ENCODE data around the gene TM9SF1. TPM values are rescaled to one million over a fixed set of nuclear protein-coding genes. Genes with fewer than 3 reads are reported as not detected.

TM9SF1 gene
- total and polyA plus RNA-seq, 3 donors from 2014 or later = 45.0 to 53.2 (median 50.0) TPM

DNA sequence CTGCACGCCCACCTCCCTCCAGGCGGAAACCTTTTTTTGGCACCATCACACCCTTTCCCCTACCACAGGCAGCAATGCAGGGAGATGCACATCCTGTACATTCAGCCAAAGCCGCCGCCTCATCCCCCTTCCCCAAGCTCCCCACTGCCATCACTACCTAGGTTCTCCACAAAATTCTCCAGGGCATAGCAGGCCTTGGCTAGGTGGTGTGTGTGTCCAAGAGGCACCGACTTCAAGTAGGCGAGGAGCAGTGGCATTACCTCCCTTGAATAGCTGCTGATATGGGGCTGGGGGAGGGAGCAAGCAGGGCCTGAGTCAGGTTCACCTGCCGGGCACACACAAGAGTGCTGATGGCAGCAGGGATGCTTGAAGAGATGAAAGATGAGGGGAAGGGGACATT is 10.2 kb downstream of the TM9SF1 start:
- no peak overlapping the region for H3K4me3 ChIP-seq
- no peak for DNase-seq
- H3K27ac ChIP-seq = no peak overlapping the region
- H3K4me1 ChIP-seq = peaks cover 9% of the 10 kb centered on the region
- 86 to 96% methylated on average over 7 of the region's 7 CpGs for WGBS, 2 donors
- TF ChIP-seq, protein P1, sequence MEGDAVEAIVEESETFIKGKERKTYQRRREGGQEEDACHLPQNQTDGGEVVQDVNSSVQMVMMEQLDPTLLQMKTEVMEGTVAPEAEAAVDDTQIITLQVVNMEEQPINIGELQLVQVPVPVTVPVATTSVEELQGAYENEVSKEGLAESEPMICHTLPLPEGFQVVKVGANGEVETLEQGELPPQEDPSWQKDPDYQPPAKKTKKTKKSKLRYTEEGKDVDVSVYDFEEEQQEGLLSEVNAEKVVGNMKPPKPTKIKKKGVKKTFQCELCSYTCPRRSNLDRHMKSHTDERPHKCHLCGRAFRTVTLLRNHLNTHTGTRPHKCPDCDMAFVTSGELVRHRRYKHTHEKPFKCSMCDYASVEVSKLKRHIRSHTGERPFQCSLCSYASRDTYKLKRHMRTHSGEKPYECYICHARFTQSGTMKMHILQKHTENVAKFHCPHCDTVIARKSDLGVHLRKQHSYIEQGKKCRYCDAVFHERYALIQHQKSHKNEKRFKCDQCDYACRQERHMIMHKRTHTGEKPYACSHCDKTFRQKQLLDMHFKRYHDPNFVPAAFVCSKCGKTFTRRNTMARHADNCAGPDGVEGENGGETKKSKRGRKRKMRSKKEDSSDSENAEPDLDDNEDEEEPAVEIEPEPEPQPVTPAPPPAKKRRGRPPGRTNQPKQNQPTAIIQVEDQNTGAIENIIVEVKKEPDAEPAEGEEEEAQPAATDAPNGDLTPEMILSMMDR (IDR thresholded peaks at IDR 0.05) = no peak
- TF ChIP-seq POLR2A (IDR thresholded peaks at IDR 0.05) = no peak
- no peaks in the 10 kb centered on the region for H3K36me3 ChIP-seq (ENCODE audit: low read depth, missing control alignments)
- intact Hi-C loops (cut with DNase I; ENCODE audit: low total_unique reads) = no loop called here
- no peaks in the 10 kb centered on the region for H3K27me3 ChIP-seq
- no peaks in the 10 kb centered on the region for H3K9me3 ChIP-seq

DNA sequence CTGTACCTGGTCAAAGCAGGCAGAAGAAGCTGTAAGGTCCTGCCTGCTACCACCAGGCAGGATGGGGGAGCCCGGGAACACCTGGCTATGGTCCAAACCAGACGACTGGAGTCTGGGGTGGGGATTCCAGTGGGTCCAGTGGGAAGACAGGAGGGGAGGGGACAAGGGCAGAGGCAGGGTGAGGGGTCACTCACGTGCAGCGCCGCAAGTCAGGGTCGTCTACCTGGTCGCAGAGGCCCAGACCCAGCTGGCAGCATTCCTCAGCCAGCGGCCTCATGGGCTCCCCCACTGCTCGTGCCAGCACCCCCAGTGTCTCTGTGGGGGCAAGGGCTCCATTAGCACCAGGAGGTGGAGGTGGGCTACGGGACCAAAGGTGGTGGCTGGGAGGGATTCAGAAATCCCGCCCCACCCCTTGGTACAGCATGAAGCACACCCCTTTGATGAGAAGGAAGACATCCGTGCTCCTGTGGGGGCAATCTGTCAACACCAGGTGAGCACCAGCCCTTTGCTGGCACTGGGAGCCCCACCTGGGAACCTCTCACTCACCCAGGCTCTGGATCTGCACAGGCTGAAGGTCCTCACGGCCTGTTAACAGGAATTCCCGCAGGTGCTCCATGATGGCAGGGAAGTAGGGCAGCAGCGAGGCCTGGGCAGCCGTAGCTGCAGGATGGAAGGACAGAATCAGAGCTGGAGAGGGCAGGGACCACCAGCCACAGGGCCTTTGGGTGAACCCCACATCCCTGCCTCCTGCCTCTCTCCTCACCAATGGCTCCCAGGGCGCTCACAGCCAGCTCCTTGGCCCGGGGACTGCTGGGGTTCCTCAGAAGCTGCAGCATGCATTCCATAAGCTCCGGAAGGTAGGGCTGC is 10.9 kb downstream of the TM9SF1 start:
- no peaks in the 10 kb centered on the region for H3K9me3 ChIP-seq
- TF ChIP-seq POLR2A (IDR thresholded peaks at IDR 0.05) = no peak
- TF ChIP-seq, protein P1 (IDR thresholded peaks at IDR 0.05) = no peak
- intact Hi-C loops (cut with DNase I; ENCODE audit: low total_unique reads) = no loop called here
- 88 to 93% methylated on average over 5 to 19 of the region's 19 CpGs for WGBS, 2 donors
- H3K27ac ChIP-seq = no peak overlapping the region
- H3K36me3 ChIP-seq (ENCODE audit: low read depth, missing control alignments) = no peaks in the 10 kb centered on the region
- DNase-seq = no peak
- no peak overlapping the region for H3K4me3 ChIP-seq
- H3K4me1 ChIP-seq = peaks cover 9% of the 10 kb centered on the region
- H3K27me3 ChIP-seq = no peaks in the 10 kb centered on the region

DNA sequence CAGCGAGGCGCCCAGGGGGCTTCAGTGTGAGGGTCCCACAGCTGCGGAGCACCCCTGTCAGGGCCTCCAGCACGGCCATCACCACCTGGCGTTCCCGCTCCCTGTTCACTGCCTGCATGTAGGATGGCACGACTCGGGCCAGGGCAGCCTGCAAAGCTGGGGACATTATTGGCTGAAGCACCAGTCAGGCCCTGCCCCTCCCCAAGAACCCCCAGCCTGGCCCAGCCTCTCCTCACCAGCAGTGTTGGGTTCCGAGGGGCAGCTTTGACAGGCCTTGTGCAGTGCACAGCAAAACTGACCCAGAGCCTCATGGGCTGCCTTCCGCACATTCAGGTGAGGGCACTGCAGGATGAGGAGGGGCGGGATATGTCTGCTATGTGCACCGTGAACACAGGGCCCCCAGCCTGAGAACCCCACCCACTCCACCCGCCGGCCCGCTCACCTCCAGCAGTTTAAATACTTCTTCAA is 12.2 kb downstream of the TM9SF1 start:
- no peak for DNase-seq
- no peak for TF ChIP-seq POLR2A (IDR thresholded peaks at IDR 0.05)
- TF ChIP-seq, protein P1 (IDR thresholded peaks at IDR 0.05) = no peak
- Histone ChIP-seq H3K9me3 (no peaks in the 10 kb centered on the region), H3K4me1 (peaks cover 7% of the 10 kb centered on the region), H3K4me3 (no peak overlapping the region), H3K27me3 (no peaks in the 10 kb centered on the region), H3K27ac (no peak overlapping the region), H3K36me3 (ENCODE audit: low read depth, missing control alignments) (no peaks in the 10 kb centered on the region)
- intact Hi-C loops (cut with DNase I; ENCODE audit: low total_unique reads) = no loop called here
- WGBS, 2 donors = 92 to 100% methylated on average over 4 to 15 of the region's 15 CpGs

DNA sequence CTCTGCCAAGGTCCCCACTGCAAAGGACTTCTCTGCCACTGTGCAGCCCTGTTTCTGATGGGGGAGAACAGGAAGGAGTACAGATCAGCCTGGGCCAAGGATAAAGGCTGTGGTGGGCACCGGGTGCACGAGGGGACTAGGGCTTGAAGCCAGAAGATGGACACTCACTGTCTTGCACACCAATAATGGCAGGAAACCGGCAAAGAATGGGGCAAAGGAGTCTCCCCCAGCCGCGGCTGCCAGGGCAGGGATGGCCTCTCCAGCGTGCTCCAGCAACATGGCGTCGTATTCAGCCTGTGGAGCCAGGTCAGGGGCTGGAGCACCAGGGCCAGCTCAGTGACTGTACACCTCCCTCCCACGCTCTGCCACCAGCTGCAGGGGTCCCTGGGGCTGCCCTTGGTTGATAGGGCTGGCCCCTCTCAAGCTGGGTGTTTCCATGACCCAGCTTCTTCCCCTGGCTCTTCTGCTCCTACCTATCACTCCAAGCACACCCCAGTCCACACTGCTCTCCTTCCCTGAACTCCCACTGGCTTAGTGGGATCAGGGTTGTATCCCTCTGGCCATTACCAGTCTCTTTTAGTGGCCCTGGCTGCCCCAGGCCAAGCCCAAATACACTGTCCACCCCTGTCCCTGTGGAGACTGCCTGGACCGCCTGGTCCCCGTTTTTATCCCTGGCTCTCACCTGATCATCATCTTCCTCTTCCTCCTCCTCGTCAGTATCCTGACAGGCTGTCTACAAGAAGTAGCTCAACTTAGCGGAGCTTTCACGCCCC is 12.9 kb downstream of the TM9SF1 start:
- Histone ChIP-seq H3K36me3 (ENCODE audit: low read depth, missing control alignments) (no peaks in the 10 kb centered on the region), H3K27me3 (no peaks in the 10 kb centered on the region), H3K9me3 (no peaks in the 10 kb centered on the region), H3K27ac (no peak overlapping the region), H3K4me3 (no peak overlapping the region), H3K4me1 (no peaks in the 10 kb centered on the region)
- 87 to 92% methylated on average over 7 to 14 of the region's 14 CpGs for WGBS, 2 donors
- no peak for DNase-seq
- TF ChIP-seq POLR2A (IDR thresholded peaks at IDR 0.05) = no peak
- TF ChIP-seq, protein P1 (IDR thresholded peaks at IDR 0.05) = no peak
- intact Hi-C loops (cut with DNase I; ENCODE audit: low total_unique reads) = no loop called here

All from testis (tissue), 3 donors.